Measurements from ENCODE around the gene ETV2.

DNA sequence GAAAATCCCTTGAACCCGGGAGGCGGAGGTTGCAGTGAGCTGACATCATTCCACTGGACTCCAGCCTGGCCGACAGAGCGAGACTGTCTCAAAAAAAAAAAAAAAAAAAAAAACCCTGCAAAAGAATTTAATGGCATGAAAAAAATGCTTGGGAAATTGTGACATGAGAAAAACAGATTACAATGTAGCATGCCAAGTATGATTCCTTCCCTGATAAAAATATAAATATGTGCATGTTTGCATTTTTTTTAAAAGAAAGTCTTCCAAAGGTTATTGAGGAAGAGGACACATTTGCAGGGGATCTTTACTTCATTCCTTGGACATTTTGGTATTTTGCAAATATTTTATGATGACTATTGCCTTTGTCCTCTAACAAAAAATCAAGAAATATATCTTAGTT is 48.3 kb downstream of the ETV2 start:
- TF ChIP-seq EZH2 (IDR thresholded peaks at IDR 0.05; ENCODE audit: insufficient read depth, poor library complexity, severe bottlenecking) (no peak), EZH2phosphoT487 (IDR thresholded peaks at IDR 0.05; ENCODE audit: insufficient read depth, low read depth) (no peak)

All from GM23248 (cell line).